SK-N-SH treated with all-trans-retinoic acid at 6 μM for 48 hours (cell line): ENCODE measurements around the gene THAP2.

Experiments
- ATAC-seq: fragments of 200-7000 bp; cut with Tn5 transposase; 3 replicates; pipeline ENCODE4 v1.9.1; 2020; ENCODE audit warnings: mild to moderate bottlenecking, moderate library complexity
- ARNTL ChIP-seq: fragments of 450-650 bp; formaldehyde crosslinking; IDR thresholded peaks from 2 replicates; pipeline ENCODE4 v1.5.0; 2020; ENCODE audit warnings: low read depth, mild to moderate bottlenecking, moderate library complexity, borderline replicate concordance
- BACH2 ChIP-seq: fragments of 250-450 bp; sonication (Bioruptor Pico); IDR thresholded peaks from 2 replicates; pipeline ENCODE4 v1.9.0; 2021; ENCODE audit warnings: mild to moderate bottlenecking, borderline replicate concordance
- CREB5 ChIP-seq: fragments of 250-450 bp; sonication (Bioruptor Pico); IDR thresholded peaks from 2 replicates; pipeline ENCODE4 v1.5.1; 2020; ENCODE audit warnings: low read depth, mild to moderate bottlenecking, moderate library complexity
- CSDC2 ChIP-seq: fragments of 250-450 bp; sonication (Bioruptor Pico); IDR thresholded peaks from 2 replicates; pipeline ENCODE4 v1.5.0; 2020; ENCODE audit warnings: mild to moderate bottlenecking, moderate library complexity
- ESRRG ChIP-seq: fragments of 250-450 bp; sonication (Bioruptor Pico); IDR thresholded peaks from 2 replicates; pipeline ENCODE4 v1.6.1; 2021; ENCODE audit warnings: mild to moderate bottlenecking
- GLIS3 ChIP-seq: fragments of 250-450 bp; sonication (Bioruptor Pico); IDR thresholded peaks from 2 replicates; pipeline ENCODE4 v1.5.0; 2020; ENCODE audit warnings: mild to moderate bottlenecking, moderate library complexity
- ISL1 ChIP-seq: fragments of 250-450 bp; sonication (Bioruptor Pico); IDR thresholded peaks from 2 replicates; pipeline ENCODE4 v2.1.2; 2022; ENCODE audit warnings: mild to moderate bottlenecking, moderate library complexity
- OSR1 ChIP-seq: fragments of 250-450 bp; sonication (Bioruptor Pico); IDR thresholded peaks from 2 replicates; pipeline ENCODE4 v1.8.0; 2022; ENCODE audit warnings: moderate library complexity, mild to moderate bottlenecking, inconsistent platforms
- PATZ1 ChIP-seq: fragments of 250-450 bp; sonication (Bioruptor Pico); IDR thresholded peaks from 2 replicates; pipeline ENCODE4 v1.8.0; 2020; ENCODE audit warnings: mild to moderate bottlenecking, moderate library complexity, borderline replicate concordance
- POU6F1 ChIP-seq: fragments of 250-450 bp; sonication (Bioruptor Pico); IDR thresholded peaks from 2 replicates; pipeline ENCODE4 v1.8.0; 2021; ENCODE audit warnings: low read depth, mild to moderate bottlenecking, moderate library complexity, borderline replicate concordance
- PPARA ChIP-seq: fragments of 250-450 bp; sonication (Bioruptor Pico); IDR thresholded peaks from 2 replicates; pipeline ENCODE4 v1.5.0; 2020; ENCODE audit warnings: mild to moderate bottlenecking, borderline replicate concordance
- RARB ChIP-seq: fragments of 250-450 bp; sonication (Bioruptor Pico); IDR thresholded peaks from 2 replicates; pipeline ENCODE4 v1.8.0; 2021; ENCODE audit warnings: mild to moderate bottlenecking, moderate library complexity
- SNAI2 ChIP-seq: fragments of 250-450 bp; sonication (Bioruptor Pico); IDR thresholded peaks from 2 replicates; pipeline ENCODE4 v1.5.0; 2020; ENCODE audit warnings: mild to moderate bottlenecking, moderate library complexity
- TCF4 ChIP-seq: fragments of 250-450 bp; sonication (Bioruptor Pico); IDR thresholded peaks from 2 replicates; pipeline ENCODE4 v1.8.0; 2021; ENCODE audit warnings: mild to moderate bottlenecking, moderate library complexity, borderline replicate concordance
- TOX ChIP-seq: fragments of 250-450 bp; sonication (Bioruptor Pico); IDR thresholded peaks from 2 replicates; pipeline ENCODE4 v1.8.0; 2021; ENCODE audit warnings: mild to moderate bottlenecking, moderate library complexity, borderline replicate concordance
- TSHZ2 ChIP-seq: fragments of 250-450 bp; sonication (Bioruptor Pico); IDR thresholded peaks from 2 replicates; pipeline ENCODE4 v1.5.0; 2020; ENCODE audit warnings: mild to moderate bottlenecking, moderate library complexity
- ZC3H10 ChIP-seq: fragments of 250-450 bp; sonication (Bioruptor Pico); IDR thresholded peaks from 2 replicates; pipeline ENCODE4 v1.5.1; 2021; ENCODE audit warnings: mild to moderate bottlenecking, moderate library complexity
- ZFP3 ChIP-seq: fragments of 250-450 bp; sonication (Bioruptor Pico); IDR thresholded peaks from 2 replicates; pipeline ENCODE4 v1.5.0; 2020; ENCODE audit warnings: mild to moderate bottlenecking, moderate library complexity
- ZFP30 ChIP-seq: fragments of 450-650 bp; formaldehyde crosslinking; IDR thresholded peaks from 2 replicates; pipeline ENCODE4 v1.5.0; 2022; ENCODE audit warnings: mild to moderate bottlenecking, moderate library complexity
- ZNF565 ChIP-seq: fragments of 450-650 bp; formaldehyde crosslinking; conservative IDR thresholded peaks from 2 replicates; pipeline ENCODE4 v1.5.0; 2020; ENCODE audit warnings: low read depth, mild to moderate bottlenecking, moderate library complexity
- ZNF70 ChIP-seq: fragments of 450-650 bp; formaldehyde crosslinking; IDR thresholded peaks from 2 replicates; pipeline ENCODE4 v1.5.0; 2020; ENCODE audit warnings: mild to moderate bottlenecking, moderate library complexity
- ZNF8 ChIP-seq: fragments of 450-650 bp; formaldehyde crosslinking; IDR thresholded peaks from 2 replicates; pipeline ENCODE4 v1.5.0; 2020; ENCODE audit warnings: mild to moderate bottlenecking, moderate library complexity

THAP2 gene

GRCh38 chr12:71671816-71672215 lies 7.7 kb downstream of the THAP2 start:
- no peak for TF ChIP-seq ESRRG (CRISPR knock-in tag)
- no peak for TF ChIP-seq PATZ1
- TF ChIP-seq ZFP3 (CRISPR knock-in tag) = no peak
- TF ChIP-seq ARNTL = no peak
- no peak for TF ChIP-seq CREB5
- no peak for TF ChIP-seq RARB
- no peak for TF ChIP-seq SNAI2 (CRISPR knock-in tag)
- no peak for TF ChIP-seq TOX (CRISPR knock-in tag)
- no peak for TF ChIP-seq ZNF70 (CRISPR knock-in tag)
- TF ChIP-seq ZNF565 = no peak
- no peak for TF ChIP-seq ISL1 (CRISPR knock-in tag)
- TF ChIP-seq PPARA (CRISPR knock-in tag) = no peak
- TF ChIP-seq POU6F1 = no peak
- no peak for TF ChIP-seq TCF4
- ATAC-seq = no peak

GRCh38 chr12:71682466-71682865 lies 18.4 kb downstream of the THAP2 start:
- no peak for ATAC-seq
- TF ChIP-seq ISL1 (CRISPR knock-in tag) (no peak), GLIS3 (CRISPR knock-in tag) (no peak), PATZ1 (no peak), ZNF565 (no peak), CSDC2 (CRISPR knock-in tag) (no peak), OSR1 (no peak), ZNF8 (CRISPR knock-in tag) (no peak), ZNF70 (CRISPR knock-in tag) (no peak)
- TF ChIP-seq, all 23 proteins: peak for 0

- TF ChIP-seq ESRRG (CRISPR knock-in tag) = no peak
- no peak for TF ChIP-seq GLIS3 (CRISPR knock-in tag)
- TF ChIP-seq TOX (CRISPR knock-in tag) = no peak
- TF ChIP-seq SNAI2 (CRISPR knock-in tag) = no peak
- no peak for TF ChIP-seq RARB
- TF ChIP-seq TSHZ2 (CRISPR knock-in tag) = no peak
- TF ChIP-seq ZNF8 (CRISPR knock-in tag) = no peak
- no peak for TF ChIP-seq BACH2 (CRISPR knock-in tag)
- TF ChIP-seq ISL1 (CRISPR knock-in tag) = no peak
- no peak for TF ChIP-seq PPARA (CRISPR knock-in tag)
- TF ChIP-seq ZC3H10 (CRISPR knock-in tag) = no peak
- TF ChIP-seq ZNF565 = no peak
- TF ChIP-seq POU6F1 = no peak
- no peak for TF ChIP-seq CSDC2 (CRISPR knock-in tag)
- TF ChIP-seq OSR1 = no peak
- no peak for TF ChIP-seq ARNTL
- no peak for TF ChIP-seq ZFP30 (CRISPR knock-in tag)
- no peak for ATAC-seq
Observed at GRCh38 chr12:71683633-71684032, 19.5 kb downstream of the THAP2 start.
